Activated T-cell treated with anti-CD3 and anti-CD28 coated beads for 1 hour (primary cell): ENCODE measurements around the gene DISP2.

Experiments used
- DNase-seq: peaks from one replicate; pipeline ENCODE4 v3.0.0-alpha.2; 2020; ENCODE audit warnings: low read depth

DISP2 gene

DNA sequence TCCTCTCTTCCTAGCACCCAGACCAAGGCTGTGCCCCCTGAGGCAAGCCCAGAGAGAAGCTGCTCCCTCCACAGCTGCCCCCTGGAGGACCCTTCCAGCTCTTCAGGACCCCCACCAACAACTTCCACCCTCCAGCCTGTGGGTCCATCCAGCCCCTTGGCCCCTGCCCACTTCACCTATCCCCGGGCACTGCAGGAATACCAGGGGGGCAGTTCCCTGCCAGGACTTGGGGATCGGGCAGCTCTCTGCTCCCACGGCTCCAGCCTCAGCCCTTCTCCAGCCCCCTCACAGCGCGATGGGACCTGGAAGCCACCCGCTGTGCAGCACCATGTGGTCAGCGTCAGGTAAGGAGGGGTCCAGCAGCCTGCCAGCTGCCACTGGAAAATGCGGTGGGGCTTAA lies 5.6 kb downstream of the DISP2 start:
- no peak for DNase-seq

DNA sequence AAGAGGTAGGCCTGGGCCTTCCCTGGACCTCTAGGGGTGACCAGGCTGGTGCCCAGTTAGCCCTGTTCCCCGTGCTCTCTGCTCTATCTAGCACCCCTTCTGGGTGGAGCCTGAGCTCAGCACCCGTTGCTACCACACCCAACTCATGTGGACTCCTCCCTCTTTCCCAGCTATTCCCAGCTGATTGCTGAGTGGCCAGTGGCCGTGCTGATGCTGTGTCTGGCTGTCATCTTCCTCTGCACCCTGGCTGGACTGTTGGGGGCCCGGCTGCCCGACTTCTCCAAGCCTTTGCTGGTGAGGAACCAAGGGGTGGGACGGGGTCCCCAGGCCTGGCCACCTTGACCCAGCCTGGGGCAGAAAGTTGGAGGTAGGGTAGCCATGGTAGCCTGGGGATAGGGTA lies 6.2 kb downstream of the DISP2 start:
- DNase-seq, result no peak

DNA sequence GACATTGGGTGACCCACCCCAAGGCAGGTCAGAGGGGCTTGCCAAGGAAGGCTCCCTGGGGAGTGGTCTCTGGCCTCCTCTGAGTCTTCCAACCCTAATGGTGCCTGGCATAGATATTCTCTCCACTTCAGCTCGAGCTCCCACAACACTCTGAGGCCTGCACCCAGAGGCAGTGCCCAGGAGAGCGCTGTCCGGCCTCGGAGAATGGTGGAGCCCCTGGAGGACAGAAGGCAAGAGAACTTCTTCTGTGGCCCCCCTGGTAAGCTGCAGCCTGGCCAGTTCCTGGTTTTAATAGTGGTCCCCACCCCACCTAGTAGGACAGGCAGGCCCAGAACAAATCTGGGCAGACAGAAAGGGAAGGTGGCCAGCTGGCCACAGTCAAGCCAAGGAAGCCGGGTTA lies 7.0 kb downstream of the DISP2 start:
- no peak for DNase-seq

DNA sequence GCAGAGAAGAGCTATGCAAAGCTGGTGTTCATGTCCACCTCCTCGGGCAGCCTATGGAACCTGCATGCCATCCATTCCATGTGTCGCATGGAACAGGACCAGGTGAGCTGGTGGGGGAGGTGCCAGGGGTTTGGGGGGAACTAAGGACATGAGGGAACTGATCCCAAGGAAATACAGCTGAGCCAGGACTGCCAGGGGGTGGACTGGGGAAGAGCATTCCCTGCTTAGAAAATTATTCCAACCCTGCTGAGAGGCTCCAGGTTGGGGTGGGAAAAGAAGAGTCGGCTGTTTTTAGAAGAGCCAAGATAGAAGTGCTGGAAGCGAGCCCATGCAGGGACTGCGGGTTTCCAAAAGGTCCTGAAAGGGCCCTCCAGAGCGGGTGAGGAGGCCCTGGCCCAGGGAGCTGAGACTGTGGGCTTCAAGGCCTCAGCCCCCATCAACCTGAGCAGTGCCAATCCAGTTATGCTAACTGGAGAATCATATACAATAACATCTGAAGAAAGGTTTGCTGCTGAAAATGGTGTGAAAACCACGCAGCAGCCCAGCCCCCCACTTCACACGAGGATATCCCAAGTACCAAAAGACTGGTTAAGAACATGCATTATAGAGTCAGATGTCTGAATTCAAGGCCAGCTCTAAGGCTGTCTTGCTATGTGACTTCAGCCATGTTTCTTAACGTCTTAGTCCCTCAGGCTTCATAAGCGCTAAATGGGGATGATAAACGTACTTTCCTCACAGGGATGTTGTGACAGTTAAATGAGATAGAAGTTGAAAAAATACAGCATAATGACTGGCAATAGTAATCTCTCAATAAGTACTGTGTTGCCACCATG lies 7.8 kb downstream of the DISP2 start:
- no peak for DNase-seq

DNA sequence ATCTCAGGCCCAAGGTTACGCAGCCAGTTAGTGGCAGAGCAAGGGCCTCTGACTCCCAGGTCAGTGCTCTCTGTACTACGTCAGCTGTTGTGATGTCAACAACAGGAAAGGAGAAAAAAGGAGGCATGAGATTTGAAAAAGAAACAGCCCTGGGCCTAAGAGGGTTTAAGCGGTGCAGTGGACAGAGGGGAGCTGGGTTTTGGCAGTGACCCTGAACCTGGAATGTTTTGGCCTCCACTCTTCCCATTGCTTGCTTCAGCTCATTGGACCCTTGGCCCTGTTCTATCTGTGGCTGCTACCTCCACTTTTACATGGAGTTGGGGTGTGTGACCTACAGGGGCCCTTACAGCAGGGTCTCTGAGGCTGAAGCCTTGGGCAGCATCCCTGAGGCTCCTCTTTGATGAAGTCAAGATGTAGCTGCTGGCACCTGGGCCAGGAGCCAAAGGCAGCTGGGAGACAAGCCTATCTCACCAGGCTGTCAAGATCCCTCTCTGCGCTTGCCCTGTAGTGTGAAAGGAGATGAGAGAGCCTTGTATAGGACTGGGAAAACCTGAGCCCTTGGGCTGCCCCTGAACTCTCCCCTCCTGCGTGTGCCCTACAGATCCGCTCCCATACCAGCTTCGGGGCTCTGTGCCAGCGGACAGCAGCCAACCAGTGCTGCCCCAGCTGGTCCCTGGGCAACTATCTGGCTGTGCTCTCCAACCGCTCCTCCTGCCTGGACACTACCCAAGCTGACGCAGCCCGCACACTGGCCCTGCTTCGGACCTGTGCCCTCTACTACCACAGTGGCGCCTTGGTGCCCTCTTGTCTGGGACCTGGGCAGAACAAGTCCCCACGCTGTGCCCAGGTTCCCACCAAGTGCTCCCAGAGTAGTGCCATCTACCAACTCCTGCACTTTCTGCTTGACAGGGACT lies 8.7 kb downstream of the DISP2 start:
- DNase-seq, result no peak

DNA sequence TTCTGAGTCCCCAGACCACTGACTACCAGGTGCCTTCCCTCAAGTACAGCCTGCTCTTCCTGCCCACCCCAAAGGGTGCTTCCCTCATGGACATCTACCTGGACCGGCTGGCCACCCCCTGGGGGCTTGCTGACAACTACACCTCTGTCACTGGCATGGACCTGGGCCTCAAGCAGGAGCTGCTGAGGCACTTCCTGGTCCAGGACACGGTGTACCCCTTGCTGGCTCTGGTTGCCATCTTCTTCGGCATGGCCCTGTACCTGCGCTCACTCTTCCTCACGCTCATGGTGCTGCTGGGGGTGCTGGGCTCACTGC lies 9.3 kb downstream of the DISP2 start:
- DNase-seq, result no peak

DNA sequence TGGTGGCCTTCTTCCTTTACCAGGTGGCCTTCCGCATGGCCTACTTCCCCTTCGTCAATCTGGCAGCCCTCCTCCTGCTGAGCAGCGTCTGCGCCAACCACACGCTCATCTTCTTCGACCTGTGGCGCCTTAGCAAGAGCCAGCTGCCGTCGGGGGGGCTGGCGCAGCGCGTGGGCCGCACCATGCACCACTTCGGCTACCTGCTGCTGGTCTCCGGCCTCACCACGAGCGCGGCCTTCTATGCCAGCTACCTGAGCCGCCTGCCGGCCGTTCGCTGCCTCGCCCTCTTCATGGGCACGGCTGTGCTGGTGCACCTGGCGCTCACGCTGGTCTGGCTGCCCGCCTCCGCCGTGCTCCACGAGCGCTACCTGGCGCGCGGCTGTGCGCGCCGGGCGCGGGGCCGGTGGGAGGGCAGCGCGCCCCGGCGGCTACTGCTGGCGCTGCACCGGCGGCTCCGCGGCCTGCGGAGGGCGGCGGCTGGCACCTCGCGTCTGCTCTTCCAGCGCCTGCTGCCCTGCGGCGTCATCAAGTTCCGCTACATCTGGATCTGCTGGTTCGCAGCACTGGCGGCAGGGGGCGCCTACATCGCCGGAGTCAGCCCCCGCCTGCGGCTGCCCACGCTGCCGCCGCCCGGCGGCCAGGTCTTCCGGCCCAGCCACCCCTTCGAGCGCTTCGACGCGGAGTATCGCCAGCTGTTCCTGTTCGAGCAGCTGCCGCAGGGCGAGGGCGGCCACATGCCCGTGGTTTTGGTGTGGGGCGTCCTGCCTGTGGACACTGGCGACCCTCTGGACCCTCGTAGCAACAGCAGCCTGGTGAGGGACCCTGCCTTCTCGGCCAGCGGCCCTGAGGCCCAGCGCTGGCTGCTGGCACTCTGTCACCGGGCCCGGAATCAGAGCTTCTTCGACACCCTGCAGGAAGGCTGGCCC lies 9.9 kb downstream of the DISP2 start:
- peak; percentile 77 for DNase-seq

DNA sequence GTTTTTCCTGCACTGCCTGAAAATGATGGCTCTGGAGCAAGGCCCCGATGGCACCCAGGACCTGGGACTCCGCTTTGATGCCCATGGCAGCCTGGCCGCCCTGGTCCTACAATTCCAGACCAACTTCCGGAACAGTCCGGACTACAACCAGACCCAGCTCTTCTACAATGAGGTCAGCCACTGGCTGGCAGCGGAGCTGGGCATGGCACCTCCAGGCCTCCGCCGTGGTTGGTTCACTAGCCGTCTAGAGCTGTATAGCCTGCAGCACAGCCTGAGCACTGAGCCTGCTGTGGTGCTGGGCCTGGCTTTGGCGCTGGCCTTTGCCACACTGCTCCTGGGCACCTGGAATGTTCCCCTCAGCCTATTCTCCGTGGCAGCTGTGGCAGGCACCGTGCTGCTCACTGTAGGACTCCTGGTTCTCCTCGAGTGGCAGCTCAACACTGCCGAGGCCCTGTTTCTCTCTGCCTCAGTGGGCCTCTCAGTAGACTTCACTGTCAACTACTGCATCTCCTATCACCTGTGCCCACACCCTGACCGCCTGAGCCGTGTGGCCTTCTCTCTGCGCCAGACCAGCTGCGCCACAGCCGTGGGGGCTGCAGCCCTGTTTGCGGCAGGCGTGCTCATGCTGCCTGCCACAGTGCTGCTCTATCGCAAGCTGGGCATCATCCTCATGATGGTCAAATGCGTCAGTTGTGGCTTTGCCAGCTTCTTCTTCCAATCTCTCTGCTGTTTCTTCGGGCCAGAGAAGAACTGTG lies 10.9 kb downstream of the DISP2 start:
- DNase-seq, result no peak

DNA sequence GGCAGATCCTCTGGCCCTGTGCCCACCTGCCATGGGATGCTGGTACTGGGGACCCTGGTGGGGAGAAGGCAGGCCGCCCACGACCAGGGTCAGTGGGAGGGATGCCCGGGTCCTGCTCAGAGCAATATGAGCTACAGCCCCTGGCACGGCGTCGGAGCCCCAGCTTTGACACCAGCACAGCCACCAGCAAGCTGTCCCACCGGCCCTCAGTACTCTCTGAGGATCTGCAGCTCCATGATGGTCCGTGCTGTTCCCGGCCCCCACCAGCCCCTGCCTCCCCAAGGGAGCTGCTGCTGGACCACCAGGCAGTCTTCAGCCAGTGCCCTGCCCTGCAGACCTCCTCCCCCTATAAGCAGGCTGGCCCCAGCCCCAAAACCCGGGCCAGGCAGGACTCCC lies 11.5 kb downstream of the DISP2 start:
- DNase-seq, result no peak

DNA sequence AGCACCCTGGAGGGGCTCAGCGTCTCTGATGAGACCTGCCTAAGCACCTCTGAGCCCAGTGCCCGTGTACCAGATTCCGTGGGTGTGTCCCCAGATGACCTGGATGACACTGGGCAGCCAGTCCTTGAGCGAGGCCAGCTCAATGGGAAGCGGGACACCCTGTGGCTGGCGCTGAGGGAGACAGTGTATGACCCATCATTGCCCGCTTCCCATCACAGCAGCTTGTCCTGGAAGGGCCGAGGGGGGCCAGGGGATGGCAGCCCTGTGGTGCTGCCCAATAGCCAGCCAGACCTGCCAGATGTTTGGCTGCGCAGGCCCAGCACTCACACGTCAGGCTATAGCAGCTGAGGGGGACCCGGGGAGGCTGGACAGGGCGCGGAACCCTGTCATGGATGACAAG lies 12.0 kb downstream of the DISP2 start:
- DNase-seq, result no peak

DNA sequence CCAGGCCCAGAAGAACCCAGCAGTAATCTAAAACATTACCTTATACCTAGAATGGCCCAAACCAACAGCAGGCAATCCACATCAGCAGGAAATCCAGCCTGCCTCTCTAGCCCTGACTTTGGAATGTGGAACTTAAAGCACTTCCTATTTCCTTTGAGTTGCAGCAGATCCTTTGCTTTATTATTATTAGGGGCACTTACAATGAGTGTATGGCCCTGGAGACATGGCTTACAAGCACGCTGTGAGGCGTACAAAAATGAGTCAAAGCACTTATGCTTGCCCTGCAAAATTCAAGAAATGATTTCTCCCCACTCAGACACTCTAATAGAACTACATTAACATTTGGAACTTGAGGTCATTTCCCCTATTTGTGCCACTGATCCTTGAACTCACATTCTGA lies 15.0 kb downstream of the DISP2 start:
- no peak for DNase-seq

DNA sequence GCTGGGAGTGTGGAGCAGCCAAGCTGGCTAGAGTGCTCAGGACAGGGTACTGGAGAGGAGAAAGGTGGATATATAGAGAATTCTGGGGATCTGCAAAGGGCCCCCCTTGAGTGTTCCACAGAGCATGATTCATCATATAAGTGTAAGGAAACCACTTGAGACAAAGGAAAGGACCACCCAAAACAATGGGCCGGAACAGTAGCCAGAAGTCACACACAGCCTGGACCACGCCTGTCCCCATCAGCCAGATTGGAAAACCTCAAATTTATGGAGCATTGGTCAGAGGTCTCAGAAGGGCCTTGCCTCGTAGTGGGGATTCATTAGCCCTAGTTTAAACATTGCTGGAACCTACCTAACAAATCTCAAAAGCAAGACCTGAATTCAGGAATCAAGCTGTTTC lies 19.6 kb downstream of the DISP2 start:
- no peak for DNase-seq

DNA sequence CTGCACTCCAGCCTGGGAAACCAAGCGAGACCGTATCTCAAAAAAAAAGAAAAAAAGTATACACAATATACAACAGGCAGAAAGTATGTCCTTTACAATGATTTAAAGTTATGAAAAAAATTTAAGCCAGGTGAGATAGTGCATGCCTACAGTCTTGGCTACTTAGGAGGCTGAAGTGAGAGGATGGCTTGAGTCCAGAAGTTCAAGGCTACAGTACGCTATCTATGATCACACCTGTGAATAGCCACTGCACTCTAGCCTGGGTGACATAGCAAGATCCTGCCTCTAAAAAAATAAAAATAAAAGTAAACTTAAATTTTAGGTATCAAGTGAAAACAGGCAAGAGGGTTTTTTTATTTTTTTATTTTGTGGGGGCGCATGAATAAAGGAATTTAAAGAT lies 21.4 kb downstream of the DISP2 start:
- DNase-seq, result no peak

DNA sequence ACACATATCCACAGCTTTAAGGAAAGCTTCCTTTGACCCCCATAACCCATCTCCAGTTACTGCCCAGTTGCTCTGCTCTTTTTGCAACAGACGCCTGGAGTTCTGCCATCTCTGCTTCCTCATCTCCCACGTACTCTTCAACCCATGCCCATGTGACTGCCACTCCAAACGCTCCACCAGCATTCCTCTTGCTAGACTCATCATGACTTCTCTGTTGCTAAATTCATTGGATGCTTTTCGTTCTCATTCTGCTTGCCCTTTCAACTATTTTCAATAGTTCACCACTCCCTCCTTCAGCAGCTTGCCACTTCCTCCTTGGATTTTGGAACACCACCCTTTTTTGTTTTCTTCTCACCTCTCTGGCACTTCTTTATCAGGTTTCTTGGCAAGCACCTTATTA lies 21.8 kb downstream of the DISP2 start:
- DNase-seq, result no peak

DNA sequence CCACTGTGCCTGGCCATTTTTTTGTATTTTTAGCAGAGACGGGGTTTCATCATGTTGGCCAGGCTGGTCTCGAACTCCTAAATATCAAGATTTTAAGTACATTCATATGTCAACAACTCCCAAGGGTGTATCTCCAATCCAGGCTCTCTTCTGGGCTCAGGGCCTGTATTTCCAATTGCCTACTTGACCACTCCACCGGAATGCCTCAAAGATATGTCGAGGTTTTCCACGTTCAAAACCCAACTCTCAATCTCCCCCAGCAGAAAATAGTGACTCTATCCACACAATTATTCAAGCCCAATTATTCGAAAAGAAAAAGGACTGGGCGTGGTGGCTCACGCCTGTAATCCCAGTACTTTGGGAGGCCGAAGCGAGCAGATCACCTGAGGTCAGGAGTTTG lies 22.6 kb downstream of the DISP2 start:
- DNase-seq, result no peak

DNA sequence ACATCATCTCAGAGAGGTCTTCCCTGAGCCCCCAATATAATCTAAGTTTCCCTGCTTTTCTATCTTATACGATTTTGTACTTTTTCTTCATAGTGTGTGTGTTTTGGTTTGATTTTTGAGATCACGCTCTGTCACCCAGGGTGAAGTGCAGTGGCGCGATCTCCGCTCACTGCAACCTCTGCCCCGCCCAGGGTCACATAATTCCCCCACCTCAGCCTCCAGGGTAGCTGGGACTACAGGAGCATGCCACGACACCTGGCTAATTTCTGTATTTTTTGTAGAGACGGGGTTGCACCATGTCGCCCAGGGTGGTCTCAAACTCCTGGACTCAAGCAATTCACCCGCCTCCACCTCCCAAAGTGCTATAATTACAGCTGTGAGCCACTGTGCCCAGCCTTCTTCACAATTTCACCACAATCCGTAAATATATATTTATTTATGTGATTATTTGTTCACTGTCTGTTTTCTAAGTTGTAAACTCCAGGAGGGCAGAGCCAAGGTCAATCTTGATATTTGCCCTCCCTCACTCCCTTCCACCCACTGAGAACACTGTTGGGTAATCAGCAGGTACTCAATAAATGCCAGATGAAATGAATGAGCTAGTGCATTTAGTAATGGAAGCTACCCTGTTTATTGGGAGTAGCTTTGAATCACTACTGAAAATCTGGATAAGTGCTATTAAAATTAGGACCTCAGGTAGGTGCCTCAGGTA lies 24.0 kb downstream of the DISP2 start:
- DNase-seq, result no peak

DNA sequence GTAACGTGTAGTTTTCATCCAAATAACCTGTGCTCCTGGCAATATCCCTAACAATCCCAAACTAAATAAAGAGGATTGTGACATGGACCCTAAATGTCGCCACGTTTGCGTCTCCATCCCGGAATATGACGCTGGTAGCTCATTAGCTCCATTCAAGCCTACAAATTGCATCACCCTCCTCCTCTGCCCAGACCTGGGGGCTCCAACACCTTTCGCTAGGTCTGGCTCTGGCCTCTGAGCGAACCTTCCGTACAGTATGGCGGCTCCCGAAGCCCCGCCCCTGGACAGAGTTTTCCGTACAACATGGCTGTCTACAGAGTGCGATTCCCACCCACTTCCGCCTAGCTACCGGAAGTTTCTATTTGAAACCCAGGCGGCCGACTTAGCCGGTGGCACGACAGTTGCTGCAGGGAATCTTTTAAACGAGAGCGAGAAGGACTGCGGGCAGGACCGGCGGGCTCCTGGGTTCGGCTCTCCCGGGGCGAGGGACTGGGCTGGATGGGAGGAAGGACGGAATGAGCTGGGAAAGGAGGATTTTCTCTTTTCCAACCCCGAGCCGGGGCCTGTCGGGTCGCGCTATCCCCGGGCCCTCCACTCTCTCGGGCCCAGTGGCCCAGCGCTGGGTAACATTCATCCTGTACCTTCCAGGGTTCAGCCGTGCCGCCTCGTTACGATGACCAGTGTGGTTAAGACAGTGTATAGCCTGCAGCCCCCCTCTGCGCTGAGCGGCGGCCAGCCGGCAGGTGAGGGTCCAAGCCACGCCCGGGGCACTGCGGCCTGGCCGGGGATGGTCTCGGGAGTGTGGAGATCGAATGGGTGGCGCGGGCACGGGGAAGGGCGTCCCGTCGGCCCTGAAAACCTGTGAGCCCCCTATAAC lies 24.8 kb downstream of the DISP2 start, which contains the start of gene KNSTRN:
TSS of gene KNSTRN (plus strand) at position 142 of the 877 bp plus-strand sequence. CDS start at position 257, 115 bp downstream.
- DNase-seq, result peak; percentile 87

DNA sequence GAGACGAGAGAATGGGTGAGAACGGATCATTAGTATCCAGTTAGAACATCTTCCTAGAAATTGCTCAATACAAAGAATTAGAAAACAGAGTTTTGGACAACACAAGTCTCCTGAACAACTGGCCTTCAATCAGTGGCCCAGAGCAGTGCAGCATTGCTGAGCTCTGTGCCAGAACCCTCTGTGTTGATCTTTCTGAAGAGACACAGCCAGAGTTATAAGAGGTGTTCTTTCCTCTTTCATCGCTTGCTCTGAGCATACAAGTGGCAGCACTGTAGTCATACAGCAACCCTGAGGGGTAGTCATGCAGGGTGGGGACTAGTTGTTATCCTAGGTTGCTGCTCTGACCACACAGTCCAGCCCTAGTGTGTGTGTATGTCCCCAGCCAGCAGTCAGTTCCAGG lies 28.5 kb downstream of the DISP2 start:
- no peak for DNase-seq

DNA sequence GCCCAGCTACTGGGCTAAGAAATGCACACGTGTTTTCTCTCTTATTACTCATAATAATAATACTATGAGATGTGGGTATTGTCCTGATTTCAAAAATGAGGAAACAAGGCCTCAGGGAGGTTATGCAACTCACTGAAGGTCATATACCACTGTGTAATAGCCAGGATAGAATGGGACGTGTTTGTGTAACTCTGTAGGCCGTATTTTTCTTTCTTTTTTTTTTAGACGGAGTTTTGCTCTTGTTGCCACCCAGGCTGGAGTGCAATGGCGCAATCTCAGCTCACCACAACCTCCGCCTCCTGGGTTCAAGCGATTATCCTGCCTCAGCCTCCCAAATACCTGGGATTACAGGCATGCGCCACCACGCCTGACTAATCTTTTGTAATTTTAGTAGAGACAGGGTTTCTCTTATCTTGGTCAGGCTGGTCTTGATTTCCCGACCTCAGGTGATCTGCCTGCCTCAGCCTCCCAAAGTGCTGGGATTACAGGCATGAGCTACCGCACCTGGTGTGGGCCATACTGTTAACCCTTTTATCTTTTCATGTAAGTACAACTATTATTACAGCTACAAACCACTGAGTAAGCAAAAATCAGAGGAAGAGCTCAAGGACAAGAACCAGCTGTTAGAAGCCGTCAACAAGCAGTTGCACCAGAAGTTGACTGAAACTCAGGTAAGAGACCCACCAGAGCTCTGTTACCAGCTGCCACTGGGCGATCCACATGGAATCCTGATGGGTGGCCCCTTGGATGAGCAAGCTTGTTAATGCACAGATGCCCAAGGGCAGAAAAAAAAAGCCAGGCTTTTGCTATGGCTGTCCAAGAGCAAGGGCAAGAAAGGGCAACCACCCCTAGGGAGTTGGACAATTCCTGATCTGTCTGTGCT lies 31.2 kb downstream of the DISP2 start:
- DNase-seq, result no peak
